PC-9 (cell line): Measurements from ENCODE around the gene STK39.

Source experiments
- EZH2 ChIP-seq: fragments of 200-600 bp; sonication (generic); IDR thresholded peaks from 2 replicates; pipeline ENCODE4 v1.8.0; 2017; ENCODE audit warnings: antibody characterized with exemption, low read depth
- TF ChIP-seq, protein P1 (sequence below): fragments of 200-600 bp; sonication (generic); conservative IDR thresholded peaks from 2 replicates; pipeline ENCODE4 v1.6.1; 2017; ENCODE audit warnings: mixed run types, antibody characterized with exemption, mild to moderate bottlenecking, moderate library complexity

DNA sequence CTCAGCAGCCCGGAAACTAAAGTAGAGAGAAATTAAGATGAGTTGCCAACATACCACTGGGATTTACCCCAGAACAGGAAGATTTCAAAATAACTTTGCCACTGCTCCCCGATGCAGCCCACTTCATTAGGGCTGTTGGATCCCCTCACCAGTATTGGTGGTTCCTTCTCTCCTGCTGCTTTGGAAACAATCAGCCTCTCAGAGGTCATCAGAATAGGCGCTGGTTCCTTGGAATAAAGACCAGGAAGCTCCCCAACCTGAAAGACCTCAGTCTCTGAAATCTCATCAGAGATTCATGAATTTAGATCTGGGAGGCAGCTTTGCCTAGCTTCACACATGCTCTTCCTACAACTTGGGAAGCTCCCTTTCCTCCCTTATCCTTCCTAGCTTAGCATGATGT lies 332.4 kb downstream of the STK39 start:
- TF ChIP-seq, protein P1, sequence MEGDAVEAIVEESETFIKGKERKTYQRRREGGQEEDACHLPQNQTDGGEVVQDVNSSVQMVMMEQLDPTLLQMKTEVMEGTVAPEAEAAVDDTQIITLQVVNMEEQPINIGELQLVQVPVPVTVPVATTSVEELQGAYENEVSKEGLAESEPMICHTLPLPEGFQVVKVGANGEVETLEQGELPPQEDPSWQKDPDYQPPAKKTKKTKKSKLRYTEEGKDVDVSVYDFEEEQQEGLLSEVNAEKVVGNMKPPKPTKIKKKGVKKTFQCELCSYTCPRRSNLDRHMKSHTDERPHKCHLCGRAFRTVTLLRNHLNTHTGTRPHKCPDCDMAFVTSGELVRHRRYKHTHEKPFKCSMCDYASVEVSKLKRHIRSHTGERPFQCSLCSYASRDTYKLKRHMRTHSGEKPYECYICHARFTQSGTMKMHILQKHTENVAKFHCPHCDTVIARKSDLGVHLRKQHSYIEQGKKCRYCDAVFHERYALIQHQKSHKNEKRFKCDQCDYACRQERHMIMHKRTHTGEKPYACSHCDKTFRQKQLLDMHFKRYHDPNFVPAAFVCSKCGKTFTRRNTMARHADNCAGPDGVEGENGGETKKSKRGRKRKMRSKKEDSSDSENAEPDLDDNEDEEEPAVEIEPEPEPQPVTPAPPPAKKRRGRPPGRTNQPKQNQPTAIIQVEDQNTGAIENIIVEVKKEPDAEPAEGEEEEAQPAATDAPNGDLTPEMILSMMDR = no peak
- no peak for TF ChIP-seq EZH2
